GM19023 (cell line): Measurements from ENCODE around the gene AFF3.

Experiments
- ATAC-seq: cut with Tn5 transposase; IDR thresholded peaks from one replicate; pipeline ENCODE4 v1.9.1; 2021; ENCODE audit warnings: mild to moderate bottlenecking, moderate library complexity; ENCODE audit not compliant: unreplicated experiment

The AFF3 gene

DNA sequence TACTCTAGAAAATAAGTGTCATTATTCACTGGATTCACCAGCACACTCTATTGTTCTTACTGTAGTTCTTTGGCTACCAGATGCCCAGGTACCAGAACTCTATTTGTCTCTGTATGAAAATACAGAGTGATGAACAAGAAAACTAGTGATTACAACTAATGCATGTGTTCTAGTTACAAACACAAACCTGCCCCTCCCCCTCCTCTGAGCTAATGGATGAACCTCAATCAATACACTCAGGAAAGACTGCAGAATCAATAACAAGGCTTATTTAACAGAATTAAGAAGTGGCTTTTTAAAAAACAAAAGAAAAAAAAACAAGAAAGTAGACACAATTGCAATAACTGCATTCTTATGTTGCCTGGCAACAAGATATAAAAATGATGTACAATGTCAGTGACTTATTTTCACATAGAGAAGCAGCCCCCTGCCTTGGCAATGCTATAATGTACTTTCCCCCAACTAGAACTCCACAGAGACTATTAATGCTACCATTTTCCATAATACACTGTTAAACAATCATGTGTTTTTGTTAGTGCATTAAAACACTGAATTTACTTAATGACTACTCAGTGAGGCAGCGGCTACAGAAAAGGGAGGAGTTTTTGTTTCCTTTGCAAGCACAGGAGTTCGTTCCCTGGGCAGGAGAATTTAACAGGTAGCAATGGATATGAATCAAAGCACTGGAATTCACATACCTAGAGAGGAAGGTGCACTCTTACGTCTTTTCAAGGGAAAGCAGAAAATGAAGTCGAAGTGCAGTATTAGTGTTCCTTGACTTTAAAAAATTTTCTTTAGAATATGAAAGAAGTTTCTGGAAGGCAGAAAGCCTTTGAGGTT, 333.8 kb downstream of the AFF3 start:
- ATAC-seq = no peak

DNA sequence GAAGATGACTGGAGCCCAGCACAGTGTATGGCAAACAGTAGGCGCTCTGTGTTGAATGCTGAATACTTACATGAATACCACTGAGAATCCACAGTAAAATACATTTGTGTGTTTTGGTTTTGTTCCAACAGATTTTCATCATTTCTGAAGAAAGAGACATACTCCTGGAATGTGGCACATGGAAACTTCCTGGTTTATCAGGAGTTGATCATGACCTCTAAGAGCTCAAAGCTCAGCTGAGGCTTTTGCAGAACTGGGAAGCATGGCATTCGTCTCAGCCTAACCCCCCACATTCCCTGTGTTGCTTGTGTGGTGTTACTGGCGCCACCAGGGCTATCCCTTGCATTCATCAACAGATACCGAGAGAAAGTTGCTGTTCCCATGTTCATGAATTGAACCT, 335.6 kb downstream of the AFF3 start:
- no peak for ATAC-seq

DNA sequence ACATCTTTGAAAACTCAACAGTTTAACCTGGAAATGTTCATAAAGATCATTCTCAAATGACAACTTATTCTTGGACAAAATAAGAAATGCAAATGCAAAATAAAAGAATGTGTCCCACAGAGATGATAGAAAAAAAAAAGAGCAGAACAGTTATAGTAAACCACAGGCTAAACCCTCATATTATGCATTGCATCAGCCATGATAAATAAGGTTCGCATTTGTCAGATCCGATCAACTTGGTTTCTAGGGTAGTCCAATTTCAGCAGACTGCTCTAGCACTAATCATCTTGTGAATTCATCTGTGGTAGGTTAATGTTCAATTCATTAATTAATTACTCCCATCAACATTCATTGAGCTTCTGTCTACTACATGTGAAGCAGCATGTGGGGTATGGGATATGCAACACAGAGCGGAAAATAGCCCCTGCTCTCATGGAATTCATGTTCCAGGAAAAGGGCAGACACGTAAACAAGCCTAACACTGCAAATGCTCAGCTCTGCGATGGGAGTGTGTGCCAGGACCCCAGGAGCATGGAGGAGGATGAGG, 336.4 kb downstream of the AFF3 start:
- no peak for ATAC-seq

DNA sequence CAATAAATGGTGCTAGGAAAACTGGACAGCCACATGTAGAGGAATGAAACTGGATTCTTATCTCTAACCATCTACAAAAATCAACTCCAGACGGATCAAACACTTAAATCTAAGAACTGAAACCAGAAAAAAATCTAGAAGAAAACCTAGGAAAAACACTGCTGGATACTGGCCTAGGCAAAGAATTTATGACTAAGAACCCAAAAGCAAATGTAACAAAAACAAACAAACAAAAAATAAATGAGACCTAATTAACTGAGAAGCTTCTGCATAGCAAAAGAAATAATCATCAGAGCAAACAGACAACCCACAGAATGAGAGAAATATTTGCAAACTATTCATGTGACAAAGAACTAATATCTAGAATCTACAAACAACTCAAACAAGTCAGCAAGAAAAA, 338.5 kb downstream of the AFF3 start:
- no peak for ATAC-seq

DNA sequence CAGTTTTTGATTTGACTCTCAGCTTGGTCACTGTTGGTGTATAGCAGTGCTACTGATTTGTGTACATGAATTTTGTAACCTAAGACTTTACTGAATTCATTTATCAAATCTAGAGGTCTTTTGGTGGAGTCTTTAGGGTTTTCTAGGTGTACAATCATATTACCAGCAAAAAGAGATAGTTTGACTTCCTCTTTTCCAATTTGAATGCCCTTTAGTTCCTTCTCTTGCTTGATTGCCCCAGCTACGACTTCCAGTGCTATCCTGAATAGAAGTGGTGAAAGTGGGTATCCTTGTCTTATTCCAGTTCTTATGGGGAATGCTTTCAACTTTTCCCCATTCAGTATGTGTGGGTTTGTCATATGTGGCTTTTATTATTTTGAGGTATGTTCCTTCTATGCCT, 339.7 kb downstream of the AFF3 start:
- no peak for ATAC-seq

DNA sequence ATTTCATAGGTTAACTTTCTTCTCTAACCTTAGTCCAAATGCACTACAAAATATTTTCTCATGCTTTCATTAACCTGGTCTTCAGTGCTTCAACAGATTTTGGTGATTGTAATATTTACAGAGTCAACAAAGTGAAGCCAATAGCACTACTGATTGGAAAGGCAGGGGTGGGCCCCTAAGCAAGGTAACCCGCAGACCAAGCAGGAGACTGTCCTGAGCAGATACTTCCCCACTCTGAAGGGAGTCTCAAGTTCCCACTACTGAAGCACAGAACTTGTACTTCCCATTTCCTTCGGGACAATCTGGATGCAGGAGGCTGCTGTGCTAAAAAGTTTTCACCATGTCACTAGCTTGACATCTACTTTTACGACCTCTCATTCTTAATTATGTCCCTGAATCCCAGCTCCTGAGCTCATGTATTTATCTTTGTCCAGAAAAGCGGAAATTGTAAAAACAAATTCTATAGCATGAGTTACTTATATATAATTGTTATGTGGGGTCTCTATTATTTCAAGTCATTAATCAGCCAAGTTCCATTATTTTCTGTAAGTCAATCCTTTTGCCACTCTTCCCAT, 341.0 kb downstream of the AFF3 start:
- no peak for ATAC-seq

DNA sequence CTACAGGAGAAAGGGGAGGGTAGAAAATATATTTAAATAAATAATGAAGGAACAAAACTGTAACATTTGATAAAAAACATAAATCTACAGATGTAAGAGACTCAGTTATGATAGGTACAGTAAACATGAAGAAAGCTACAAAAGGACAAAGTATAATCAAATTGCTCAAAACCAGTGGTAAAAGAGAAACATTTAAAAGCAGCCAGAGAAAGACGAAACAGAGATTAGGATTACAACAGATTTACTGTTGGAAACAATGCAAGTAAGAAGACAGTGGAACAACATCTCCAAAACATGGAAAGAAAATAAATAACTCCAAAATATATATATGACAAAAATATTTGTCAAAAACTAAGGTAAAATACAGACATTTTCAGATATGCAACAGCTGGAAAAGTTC, 344.9 kb downstream of the AFF3 start:
- no peak for ATAC-seq

DNA sequence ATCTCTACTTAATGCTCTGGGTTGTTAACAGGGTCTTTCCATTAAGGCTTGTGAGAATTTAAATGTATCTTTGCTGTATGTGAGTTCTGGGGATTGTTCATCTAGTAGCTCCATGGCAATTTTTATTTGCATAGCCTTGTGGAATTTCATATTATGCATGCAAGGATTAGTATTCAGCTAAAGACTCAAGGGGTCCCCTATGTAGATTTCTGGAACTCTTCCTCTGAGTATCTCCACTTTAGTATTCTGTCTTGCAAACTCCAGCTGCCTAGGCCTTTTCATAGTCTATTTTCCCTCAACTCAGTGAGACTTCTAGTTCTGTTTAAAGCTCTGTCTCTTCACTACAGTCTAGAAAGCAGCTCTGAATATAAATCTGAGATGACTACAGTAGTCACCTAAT, 348.0 kb downstream of the AFF3 start:
- ATAC-seq = no peak

DNA sequence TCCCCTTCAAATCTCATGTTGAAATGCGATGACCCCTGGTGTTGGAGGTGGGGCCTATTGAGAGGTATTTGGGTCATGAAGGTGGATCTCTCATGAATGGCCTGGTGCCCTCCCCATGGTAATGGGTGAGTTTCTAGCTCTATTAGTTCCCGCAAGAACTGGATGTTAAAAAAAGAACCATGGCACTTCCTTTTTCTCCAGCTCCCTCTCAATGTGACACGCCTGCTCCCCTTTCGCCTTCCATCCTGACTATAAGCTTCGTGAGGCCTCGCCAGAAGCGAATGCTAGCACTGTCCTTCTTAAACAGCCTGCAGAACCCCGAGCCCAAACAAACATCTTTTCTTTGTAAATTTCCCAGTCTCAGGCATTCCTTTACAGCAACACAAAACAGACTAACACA, 349.4 kb downstream of the AFF3 start:
- no peak for ATAC-seq

DNA sequence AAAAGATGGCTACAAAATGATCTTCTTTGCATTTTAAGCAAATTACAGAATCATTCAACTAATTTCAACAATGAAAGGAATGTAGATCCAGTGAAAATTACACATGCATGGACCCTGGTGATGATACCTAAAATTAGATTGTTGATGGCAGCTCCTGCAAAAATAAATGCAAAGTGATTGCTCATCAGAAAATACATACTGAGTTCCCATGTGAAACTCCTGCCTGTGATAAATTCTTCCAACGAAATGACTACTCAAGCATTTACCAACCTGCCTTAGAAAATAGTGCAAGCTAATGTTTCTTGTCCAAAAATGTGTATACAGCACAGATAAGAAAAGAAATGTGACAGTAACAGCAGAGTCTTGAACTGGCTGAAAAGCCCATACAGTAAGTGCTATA, 352.5 kb downstream of the AFF3 start:
- no peak for ATAC-seq

DNA sequence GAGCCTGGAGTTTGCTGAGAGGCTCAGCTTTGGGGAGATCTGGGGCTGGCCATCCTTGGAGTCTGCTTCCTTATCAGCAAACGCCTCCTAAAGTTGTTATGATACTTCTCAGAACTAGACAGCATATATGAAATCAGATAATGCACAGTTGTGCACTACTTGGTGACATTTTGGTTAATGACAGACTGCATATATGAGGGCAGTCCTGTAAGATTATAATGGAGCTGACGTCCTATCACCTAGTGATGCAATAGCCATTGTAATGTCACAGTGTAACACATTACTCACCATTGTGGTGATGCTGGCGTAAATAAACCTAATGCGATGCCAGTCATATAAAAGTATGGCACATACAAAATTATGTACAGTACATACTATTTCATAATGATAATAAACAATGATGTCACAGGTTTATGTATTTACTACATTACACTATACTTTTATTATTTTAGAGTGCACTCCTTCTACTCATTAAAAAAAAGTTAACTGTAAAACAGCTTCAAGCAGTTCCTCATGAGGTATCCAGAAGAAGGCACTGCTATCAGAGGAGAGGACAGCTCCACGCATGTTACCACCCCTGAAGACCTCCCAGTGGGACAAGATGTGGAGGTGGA, 354.5 kb downstream of the AFF3 start:
- ATAC-seq = no peak

DNA sequence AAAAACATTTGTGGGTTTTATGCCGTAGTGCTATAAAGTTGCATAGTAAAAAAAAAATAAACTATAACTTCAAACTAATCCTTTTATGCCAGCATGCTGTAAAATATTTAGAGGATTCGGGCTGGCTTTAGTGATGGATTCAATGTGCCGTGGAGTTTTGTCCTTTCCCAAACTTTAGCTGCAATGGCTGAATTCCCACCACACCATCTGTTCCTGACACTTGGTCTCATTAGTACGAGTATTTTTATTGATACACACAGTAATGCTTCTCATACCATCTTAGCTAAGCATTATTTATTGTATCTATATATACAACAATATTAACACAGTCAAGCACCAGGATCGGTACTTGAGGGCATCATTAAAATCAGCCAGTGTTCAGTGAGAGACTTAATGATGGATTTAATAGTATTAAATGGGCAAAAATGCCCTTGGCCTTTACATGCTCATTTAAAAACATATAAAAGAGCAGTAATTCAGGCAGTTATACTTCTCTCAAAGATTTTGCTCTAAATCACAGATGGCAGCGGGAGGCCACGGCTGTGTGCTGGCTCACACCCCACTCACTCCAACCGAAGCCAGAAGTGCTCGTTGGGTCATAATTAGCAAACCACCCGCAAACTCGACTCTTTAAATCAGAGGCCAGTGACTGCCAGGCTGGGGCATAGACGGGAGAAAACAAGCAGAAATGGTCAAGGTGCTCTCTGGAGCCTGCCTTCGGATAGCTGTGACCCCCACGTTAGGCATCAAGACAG, 355.6 kb downstream of the AFF3 start:
- no peak for ATAC-seq

DNA sequence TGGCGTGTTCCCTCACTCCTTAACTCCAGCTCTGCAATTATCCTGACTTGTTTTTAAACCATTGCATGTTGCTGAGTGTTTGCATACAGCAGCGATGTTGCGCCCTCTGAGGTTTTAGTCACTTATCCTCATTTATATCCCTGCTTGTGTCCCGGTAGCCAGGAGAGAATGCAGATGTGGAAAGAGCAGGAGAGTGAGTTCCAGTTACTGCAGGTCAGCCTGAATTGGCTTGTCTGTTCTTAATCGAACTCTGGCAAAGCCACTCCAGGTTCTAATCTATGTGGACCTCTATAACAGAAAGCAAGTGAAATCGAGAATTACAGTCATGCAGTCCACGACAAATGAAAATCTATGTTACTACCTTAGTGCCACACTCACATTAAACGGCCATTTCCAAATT, 357.4 kb downstream of the AFF3 start:
- ATAC-seq = no peak

DNA sequence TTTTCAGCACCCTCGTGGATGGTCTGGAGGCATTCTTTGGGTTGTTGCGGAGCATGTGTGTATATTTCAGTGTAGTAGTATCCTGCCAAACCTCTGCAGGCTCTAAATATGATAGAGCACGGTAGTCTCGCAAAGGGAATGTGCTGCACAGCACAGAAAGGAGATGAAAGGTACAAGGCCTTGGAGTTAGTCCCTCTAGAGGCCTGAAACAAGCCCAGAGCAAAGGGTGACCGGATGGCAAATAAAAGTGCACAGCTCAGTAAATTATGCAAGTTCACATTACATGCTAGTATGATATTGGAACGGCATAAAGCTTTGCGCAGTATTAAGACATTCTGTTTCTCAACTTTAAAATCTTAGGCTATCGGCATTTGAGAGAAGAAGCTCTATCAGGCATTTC, 358.1 kb downstream of the AFF3 start:
- ATAC-seq = no peak

DNA sequence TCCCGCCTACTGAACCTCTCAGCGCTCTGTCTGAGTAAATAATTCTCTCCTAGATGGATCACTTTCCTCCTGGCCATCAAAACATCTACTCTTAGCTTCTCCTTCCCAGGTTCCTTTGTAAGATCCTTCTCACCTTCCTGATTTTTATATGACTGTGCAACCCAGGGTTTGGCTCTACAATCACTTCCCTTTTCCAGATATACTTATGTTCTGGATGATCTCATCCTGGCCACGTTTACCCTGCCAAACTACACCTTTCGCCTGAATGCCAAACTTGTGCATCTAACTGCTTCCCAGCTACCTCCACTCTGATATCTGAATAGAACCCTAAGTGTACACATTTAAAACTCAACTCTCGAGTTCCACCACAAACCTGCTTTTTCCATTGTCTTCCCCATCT, 362.1 kb downstream of the AFF3 start:
- ATAC-seq = no peak

DNA sequence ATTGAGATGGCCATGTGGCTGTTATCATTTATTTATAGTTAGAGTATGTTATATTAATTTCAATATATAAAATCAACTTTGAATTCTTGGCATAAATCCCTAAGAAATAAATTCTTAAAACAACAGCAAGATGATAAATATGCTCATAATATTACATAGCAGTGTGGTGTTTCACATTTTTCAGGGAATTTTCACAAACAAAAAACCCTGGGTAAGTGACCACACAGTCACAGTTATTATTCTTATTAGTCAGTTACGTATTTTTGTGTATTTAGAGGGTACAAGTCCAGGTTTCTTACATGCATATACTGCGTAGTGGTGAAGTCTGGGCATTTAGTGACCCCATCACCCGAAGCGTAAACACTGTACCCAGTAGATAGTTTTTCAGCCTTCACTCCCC, 363.1 kb downstream of the AFF3 start:
- ATAC-seq = no peak

DNA sequence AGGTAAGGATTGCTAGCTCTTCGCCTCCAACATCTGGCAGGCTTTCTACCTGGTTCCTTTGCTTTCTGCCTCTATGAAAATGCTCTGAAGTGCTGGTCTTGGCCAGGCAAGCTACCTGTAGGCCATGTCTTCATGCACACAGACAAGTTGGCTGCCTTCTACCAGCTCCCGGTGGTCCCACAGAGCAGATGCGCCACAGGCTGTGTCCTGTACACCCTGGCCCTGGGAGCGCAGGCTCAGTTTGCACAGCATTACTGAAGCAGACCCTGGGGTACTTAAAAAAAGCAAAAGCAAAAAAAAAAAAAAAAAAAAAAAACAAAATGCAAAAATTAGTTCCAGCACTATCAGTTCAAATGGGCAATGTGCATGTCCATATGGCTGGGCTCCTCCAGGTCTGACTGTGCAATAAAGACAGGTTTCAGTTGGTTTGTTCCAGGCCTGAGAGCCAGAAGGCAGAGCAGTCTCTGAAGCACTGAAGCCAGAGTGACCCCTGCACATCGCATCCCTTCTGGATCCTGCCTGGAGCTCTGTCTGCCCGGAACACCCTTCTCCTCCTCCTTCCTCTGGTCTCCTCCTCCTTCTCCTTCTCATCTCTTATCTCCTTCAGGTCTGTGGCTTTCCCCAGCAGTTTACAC, 364.6 kb downstream of the AFF3 start:
- ATAC-seq = no peak

DNA sequence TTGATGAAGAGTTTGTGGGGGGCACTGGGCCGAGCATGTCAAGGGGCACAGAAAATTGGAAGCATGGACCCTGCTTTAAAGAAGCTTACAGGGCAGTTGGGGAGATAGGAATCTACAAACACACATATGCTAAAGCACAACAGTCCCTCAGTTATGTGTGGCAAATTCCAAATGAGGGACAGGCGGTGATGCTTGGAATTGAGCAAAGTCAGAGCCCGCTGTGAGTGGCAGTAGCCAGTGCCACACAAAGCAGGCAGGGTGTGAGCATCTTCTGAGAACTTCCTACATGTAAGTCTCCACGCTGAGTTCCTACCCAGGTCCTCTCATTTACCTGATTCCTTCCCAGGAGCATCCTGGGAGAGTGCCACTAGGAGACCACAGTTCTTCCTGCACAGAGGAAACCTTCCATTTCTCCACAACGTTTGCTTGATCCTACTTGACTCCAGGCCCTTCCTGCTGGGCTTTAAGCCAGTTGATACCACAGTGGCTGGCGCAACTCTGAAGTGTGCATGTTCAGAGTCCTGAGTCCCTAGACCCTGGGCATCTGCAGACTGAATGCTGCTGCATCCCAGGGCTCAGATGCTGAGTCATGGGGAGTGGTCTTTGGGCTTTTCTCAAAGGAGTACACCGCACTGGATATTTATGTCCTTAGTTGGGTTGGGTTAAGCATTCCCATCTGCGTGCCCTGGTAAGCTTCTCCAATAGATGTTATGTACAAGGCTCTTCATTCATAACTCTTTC, 365.3 kb downstream of the AFF3 start:
- ATAC-seq = no peak

DNA sequence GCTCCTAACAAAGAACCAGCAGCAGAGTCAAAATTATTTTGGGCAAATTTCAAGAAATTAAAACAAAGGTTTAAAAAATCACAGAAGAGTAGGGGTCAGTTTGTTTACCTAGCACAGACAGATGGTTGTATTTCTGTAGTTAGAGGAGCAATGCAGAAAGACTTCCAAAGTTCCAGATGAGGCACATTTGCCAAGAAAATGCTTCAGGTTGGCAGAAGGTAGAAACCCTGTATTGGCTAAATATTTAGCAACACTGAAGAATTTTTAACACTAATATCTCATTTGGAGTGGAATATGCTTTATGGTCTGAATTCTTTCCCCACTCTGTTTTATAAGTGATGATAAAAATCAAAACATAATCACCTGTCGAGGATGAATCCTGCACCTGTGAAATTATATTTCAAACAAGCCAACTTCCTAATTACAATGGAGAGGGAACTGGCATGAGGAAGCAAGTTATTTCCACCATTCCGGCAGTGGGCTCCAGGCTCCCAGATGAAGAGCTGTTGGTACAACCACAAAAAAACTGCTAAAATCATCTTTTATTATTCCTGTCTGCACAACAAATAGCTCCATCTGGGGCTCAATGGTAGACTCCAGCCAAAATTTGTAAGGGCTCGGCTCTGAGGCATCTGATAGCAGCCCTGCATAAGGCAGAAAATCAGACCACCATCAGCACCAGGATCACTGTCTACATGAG, 366.0 kb downstream of the AFF3 start:
- no peak for ATAC-seq

DNA sequence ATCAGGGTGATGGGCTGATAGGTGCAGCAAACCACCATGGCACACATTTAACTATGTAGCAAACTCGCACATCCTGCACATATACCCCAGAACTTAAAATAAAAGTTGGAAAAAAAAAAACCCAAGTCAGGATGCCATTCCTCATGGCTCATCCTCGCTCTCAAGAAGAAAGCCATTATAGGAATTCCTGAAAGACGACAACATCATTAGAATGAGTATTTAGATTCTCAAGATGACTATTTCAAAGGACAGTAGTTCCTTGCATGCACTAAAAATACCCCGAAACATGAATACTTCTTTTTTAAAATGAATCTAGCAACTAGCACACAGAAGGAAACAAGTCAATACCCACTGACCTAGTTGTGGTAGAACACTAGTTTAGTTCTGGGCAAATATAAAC, 366.8 kb downstream of the AFF3 start:
- ATAC-seq = no peak
